ENCODE results near the gene CCDC14.

DNA sequence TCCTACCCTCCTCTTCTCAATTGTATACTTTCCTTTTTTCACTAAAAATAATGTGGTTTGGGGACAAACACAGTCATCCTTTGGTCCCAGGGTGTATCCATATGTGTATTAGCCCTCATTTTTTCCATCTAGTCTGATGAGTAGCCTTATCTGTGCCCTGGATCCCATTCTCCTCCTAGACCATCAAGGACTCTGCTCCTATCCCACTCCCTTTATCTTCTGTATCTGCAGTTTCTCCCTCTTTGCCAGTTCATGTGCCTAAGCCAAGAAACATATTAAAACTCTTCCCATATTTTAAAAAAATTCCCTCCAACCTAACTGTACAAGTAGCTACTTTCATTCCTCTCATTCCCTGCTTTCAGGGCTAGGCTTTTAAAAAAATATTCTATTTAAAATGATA is 25.2 kb downstream of the CCDC14 start:
- TF ChIP-seq, protein P1, sequence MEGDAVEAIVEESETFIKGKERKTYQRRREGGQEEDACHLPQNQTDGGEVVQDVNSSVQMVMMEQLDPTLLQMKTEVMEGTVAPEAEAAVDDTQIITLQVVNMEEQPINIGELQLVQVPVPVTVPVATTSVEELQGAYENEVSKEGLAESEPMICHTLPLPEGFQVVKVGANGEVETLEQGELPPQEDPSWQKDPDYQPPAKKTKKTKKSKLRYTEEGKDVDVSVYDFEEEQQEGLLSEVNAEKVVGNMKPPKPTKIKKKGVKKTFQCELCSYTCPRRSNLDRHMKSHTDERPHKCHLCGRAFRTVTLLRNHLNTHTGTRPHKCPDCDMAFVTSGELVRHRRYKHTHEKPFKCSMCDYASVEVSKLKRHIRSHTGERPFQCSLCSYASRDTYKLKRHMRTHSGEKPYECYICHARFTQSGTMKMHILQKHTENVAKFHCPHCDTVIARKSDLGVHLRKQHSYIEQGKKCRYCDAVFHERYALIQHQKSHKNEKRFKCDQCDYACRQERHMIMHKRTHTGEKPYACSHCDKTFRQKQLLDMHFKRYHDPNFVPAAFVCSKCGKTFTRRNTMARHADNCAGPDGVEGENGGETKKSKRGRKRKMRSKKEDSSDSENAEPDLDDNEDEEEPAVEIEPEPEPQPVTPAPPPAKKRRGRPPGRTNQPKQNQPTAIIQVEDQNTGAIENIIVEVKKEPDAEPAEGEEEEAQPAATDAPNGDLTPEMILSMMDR (IDR thresholded peaks at IDR 0.05) = no peak
- no peak for TF ChIP-seq POLR2A (IDR thresholded peaks at IDR 0.05)
